GM06990 (cell line): ENCODE results near the gene ITPR1.

Source experiments
- DNase-seq: peaks from one replicate; pipeline ENCODE4 v3.0.0-alpha.2; 2011; ENCODE audit not compliant: insufficient read length; ENCODE audit errors: extremely low read depth
- H3K27me3 ChIP-seq: replicated peaks from 2 replicates; pipeline ENCODE4 v1.6.0; 2011; ENCODE audit warnings: low read length; ENCODE audit not compliant: control insufficient read depth, insufficient read depth
- H3K36me3 ChIP-seq: 2 replicates; pipeline ENCODE4 v1.5.1; 2011; ENCODE audit warnings: low read length; ENCODE audit not compliant: control insufficient read depth, insufficient read depth
- H3K4me3 ChIP-seq: replicated peaks from 2 replicates; pipeline ENCODE4 v1.5.1; 2011; ENCODE audit warnings: low read depth, mild to moderate bottlenecking, control low read depth, low read length
- TF ChIP-seq, protein P1 (sequence below): IDR thresholded peaks from 2 replicates; pipeline ENCODE4 v1.5.1; 2011; ENCODE audit warnings: low read length, control low read depth, mild to moderate bottlenecking, inconsistent platforms; ENCODE audit not compliant: insufficient read depth, poor library complexity, severe bottlenecking

Gene ITPR1

DNA sequence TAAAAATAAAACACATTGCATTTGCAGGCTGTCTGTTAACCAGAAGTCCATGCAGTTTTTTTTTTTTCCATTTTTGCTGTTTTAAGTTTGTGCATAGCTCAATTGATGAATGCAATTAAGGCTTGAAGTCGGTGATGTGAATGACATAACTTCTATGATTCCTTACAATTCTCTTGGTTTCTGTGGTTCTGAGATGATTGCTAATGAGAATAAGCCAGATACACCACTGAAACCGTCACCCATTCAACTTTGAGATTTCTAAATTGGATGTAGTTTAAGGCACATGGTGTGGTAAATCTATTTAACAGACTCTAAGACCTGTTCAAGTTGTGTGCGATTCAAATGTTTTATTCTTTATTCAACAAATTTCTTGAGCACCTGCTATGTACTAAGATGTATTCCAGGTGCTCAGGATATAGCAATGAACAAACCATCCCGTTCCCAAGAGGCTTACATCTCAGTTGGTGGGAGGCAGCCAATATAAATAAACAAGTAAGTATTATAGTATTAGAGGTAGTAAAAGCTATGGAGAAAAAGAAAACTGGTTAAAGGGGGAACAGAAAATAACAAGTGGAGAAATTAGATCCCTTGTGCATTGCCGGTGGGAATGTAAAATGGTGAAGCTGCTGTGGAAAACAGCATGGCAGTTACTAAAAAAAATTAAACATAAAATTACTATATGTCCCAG lies 4.0 kb downstream of the ITPR1 start:
- DNase-seq = no peak
- TF ChIP-seq, protein P1, sequence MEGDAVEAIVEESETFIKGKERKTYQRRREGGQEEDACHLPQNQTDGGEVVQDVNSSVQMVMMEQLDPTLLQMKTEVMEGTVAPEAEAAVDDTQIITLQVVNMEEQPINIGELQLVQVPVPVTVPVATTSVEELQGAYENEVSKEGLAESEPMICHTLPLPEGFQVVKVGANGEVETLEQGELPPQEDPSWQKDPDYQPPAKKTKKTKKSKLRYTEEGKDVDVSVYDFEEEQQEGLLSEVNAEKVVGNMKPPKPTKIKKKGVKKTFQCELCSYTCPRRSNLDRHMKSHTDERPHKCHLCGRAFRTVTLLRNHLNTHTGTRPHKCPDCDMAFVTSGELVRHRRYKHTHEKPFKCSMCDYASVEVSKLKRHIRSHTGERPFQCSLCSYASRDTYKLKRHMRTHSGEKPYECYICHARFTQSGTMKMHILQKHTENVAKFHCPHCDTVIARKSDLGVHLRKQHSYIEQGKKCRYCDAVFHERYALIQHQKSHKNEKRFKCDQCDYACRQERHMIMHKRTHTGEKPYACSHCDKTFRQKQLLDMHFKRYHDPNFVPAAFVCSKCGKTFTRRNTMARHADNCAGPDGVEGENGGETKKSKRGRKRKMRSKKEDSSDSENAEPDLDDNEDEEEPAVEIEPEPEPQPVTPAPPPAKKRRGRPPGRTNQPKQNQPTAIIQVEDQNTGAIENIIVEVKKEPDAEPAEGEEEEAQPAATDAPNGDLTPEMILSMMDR = no peak
- Histone ChIP-seq H3K4me3 (no peak overlapping the region), H3K36me3 (no peaks in the 10 kb centered on the region), H3K27me3 (no peaks in the 10 kb centered on the region)

DNA sequence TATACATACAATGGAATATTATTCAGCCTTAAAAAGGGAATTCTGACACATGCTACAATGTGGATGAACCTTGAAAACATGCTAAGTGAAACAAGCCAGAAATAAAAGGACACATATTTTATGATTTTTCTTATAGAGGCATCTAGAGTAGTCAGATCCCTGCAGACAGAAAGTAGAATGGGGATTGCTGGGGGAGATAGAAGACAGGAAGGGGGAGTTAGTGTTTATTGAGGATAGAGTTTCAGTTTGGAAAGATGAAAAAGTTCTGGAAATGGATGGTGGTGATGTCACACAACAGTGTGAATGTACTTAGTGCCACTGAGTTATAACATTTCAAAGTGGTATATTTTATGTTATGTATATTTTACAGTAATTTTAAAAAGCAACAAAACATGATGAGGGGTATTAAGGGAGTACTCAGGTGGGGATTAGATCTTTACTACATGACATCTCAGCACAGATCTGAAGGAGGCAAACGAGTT lies 4.7 kb downstream of the ITPR1 start:
- TF ChIP-seq, protein P1 = no peak

DNA sequence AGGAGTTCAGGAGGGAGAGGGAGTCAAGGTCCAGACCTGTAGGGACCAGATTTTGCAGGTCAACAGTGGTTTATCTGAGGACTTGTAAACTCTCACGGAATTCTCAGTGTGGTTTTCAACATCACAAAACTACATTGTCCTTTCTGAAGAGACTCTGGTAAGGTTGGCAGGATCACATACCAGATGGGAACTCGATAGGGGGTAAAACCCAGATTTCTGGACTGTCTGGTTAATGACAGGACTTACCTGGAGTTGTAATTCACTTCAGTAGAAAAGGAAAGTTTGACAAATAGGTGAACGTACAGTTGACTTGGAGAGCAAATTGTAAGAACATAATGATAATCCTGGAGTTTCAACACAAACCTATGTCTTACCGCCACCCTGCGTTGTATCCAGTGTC lies 5.3 kb downstream of the ITPR1 start:
- Histone ChIP-seq H3K4me3 (no peak overlapping the region), H3K27me3 (no peaks in the 10 kb centered on the region), H3K36me3 (no peaks in the 10 kb centered on the region)
- no peak for DNase-seq
- TF ChIP-seq, protein P1 = no peak

More for the DNA sequence above, 4.7 kb downstream of the ITPR1 start:
- H3K27me3 ChIP-seq = no peaks in the 10 kb centered on the region
- no peaks in the 10 kb centered on the region for H3K36me3 ChIP-seq
- DNase-seq = no peak
- no peak overlapping the region for H3K4me3 ChIP-seq

DNA sequence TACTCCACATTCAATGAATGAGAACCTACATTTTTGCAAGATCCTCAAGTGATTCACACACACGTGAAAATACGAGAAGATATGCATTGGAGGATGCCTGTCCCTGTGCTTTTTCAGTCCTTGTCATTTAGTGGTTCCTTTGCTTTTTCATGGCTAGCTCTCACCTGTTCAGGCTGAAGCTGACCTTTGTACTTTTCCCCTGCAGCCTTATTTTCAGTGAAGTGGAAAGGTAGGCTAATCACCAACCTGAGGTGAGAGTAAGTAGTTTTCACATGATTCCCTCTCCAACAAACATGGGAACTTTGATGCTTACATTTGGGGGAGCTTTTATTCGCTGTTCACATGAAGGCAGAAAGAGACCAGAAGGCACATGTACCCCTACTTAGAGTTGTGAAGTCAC lies 8.3 kb downstream of the ITPR1 start:
- Histone ChIP-seq H3K36me3 (no peaks in the 10 kb centered on the region), H3K27me3 (no peaks in the 10 kb centered on the region), H3K4me3 (no peak overlapping the region)
- DNase-seq = no peak
- TF ChIP-seq, protein P1 = no peak

DNA sequence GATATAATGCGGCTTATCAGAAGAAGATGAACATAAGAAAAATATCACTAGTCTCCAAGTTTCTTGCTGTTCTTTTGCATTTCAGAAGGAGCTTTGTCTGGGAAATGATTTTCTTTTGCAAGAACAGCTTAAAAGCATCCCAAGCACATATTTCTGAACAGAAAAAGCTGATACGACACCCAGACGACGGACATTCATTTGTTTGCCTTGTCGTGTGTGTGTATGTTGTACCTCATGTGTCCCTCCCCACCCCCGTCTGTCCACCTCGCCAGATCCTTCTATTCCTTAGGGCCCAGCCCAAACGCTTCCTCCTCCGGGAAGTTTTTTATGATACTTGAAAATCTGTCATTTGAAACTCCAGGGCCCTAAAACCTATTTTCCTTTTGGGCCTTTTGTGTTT lies 8.8 kb downstream of the ITPR1 start:
- TF ChIP-seq, protein P1 = no peak
- H3K4me3 ChIP-seq = no peak overlapping the region
- no peaks in the 10 kb centered on the region for H3K36me3 ChIP-seq
- H3K27me3 ChIP-seq = no peaks in the 10 kb centered on the region
- DNase-seq = no peak
